Upper lobe of left lung (tissue), 4 donors: ENCODE results near the gene SLF2.

Source experiments
- CTCF ChIP-seq, 6 experiments: fragments of 450-650 bp in 4 of 6; fragments of 200-600 bp in 2 of 6; sonication (generic) in 2 of 6; IDR thresholded peaks; one replicate each; pipeline ENCODE4 v1.5.1; 2016 to 2019; ENCODE audit warnings: antibody characterized with exemption in 6 of 6
- EP300 ChIP-seq, 4 donors: sonication (generic); formaldehyde crosslinking; IDR thresholded peaks; one replicate each; pipeline ENCODE4 v1.5.1; 2017; ENCODE audit warnings: antibody characterized with exemption in 4 of 4, control low read depth in 2 of 4
- POLR2AphosphoS5 ChIP-seq, 2 donors: sonication (generic); formaldehyde crosslinking; IDR thresholded peaks; one replicate each; pipeline ENCODE4 v1.5.1; 2017; ENCODE audit warnings: antibody characterized with exemption in 2 of 2

- TF ChIP-seq CTCF (IDR thresholded peaks at IDR 0.05) (peak in 2 of 6 experiments; percentile 7 to 11), EP300 (IDR thresholded peaks at IDR 0.05) (no peak), POLR2AphosphoS5 (IDR thresholded peaks at IDR 0.05) (peak in 1 of 2 donors; percentile 14)
Measured at GRCh38 chr10:100996678-100997359, 84.1 kb downstream of the SLF2 start.
